ENCODE data around the gene SECISBP2.

The SECISBP2 gene

DNA sequence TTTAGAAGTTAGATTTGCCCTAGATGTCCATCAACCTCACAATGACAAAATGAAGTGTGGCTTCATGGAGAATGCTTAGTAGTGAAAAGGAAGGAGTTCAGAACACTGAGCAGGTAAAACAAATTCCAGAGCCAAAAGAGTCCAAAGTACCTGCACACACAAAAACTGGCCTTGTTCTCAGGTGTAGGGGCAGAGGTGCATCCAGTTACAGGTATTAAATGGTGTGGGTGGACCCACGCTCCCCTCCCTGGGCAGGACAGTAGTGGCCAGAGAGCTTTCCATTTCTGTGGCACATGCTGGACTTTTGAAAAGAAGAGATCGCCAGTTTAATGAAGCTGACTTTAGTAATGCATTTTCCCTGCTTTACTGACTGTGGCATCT is 47.2 kb downstream of the SECISBP2 start:
- TF ChIP-seq ZBTB7A (IDR thresholded peaks at IDR 0.05; ENCODE audit: low read depth), result no peak
- TF ChIP-seq TCF12 (IDR thresholded peaks at IDR 0.05; ENCODE audit: low read depth), result no peak
- no peak for TF ChIP-seq TAF1 (IDR thresholded peaks at IDR 0.05; ENCODE audit: low read depth)
- no peak for TF ChIP-seq CREB1 (IDR thresholded peaks at IDR 0.05; ENCODE audit: low read depth)
- TF ChIP-seq EP300 (IDR thresholded peaks at IDR 0.05; ENCODE audit: borderline replicate concordance), result no peak
- TF ChIP-seq FOXM1 (IDR thresholded peaks at IDR 0.05; ENCODE audit: borderline replicate concordance, low read depth), result no peak
- no peak for TF ChIP-seq CEBPB (IDR thresholded peaks at IDR 0.05)
- TF ChIP-seq RAD21 (IDR thresholded peaks at IDR 0.05; ENCODE audit: low read depth), result no peak
- TF ChIP-seq YY1 (IDR thresholded peaks at IDR 0.05; ENCODE audit: low read depth), result no peak
- no peak for TF ChIP-seq NFIC (IDR thresholded peaks at IDR 0.05)
- no peak for TF ChIP-seq EGR1 (IDR thresholded peaks at IDR 0.05)
- TF ChIP-seq, protein P1, sequence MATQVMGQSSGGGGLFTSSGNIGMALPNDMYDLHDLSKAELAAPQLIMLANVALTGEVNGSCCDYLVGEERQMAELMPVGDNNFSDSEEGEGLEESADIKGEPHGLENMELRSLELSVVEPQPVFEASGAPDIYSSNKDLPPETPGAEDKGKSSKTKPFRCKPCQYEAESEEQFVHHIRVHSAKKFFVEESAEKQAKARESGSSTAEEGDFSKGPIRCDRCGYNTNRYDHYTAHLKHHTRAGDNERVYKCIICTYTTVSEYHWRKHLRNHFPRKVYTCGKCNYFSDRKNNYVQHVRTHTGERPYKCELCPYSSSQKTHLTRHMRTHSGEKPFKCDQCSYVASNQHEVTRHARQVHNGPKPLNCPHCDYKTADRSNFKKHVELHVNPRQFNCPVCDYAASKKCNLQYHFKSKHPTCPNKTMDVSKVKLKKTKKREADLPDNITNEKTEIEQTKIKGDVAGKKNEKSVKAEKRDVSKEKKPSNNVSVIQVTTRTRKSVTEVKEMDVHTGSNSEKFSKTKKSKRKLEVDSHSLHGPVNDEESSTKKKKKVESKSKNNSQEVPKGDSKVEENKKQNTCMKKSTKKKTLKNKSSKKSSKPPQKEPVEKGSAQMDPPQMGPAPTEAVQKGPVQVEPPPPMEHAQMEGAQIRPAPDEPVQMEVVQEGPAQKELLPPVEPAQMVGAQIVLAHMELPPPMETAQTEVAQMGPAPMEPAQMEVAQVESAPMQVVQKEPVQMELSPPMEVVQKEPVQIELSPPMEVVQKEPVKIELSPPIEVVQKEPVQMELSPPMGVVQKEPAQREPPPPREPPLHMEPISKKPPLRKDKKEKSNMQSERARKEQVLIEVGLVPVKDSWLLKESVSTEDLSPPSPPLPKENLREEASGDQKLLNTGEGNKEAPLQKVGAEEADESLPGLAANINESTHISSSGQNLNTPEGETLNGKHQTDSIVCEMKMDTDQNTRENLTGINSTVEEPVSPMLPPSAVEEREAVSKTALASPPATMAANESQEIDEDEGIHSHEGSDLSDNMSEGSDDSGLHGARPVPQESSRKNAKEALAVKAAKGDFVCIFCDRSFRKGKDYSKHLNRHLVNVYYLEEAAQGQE (IDR thresholded peaks at IDR 0.05; ENCODE audit: low read depth), result no peak
- no peak for TF ChIP-seq USF1 (IDR thresholded peaks at IDR 0.05)
- TF ChIP-seq TEAD4 (IDR thresholded peaks at IDR 0.05), result no peak
- TF ChIP-seq, protein P2, sequence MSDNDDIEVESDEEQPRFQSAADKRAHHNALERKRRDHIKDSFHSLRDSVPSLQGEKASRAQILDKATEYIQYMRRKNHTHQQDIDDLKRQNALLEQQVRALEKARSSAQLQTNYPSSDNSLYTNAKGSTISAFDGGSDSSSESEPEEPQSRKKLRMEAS (IDR thresholded peaks at IDR 0.05), result no peak

- TF ChIP-seq FOXM1 (IDR thresholded peaks at IDR 0.05; ENCODE audit: borderline replicate concordance, low read depth), result no peak
- TF ChIP-seq NFIC (IDR thresholded peaks at IDR 0.05), result no peak
- no peak for TF ChIP-seq CEBPB (IDR thresholded peaks at IDR 0.05)
- no peak for TF ChIP-seq USF1 (IDR thresholded peaks at IDR 0.05)
- TF ChIP-seq, protein P2 (IDR thresholded peaks at IDR 0.05), result no peak
- TF ChIP-seq CREB1 (IDR thresholded peaks at IDR 0.05; ENCODE audit: low read depth), result no peak
- no peak for TF ChIP-seq TAF1 (IDR thresholded peaks at IDR 0.05; ENCODE audit: low read depth)
- no peak for TF ChIP-seq TCF12 (IDR thresholded peaks at IDR 0.05; ENCODE audit: low read depth)
- no peak for TF ChIP-seq TEAD4 (IDR thresholded peaks at IDR 0.05)
- TF ChIP-seq EP300 (IDR thresholded peaks at IDR 0.05; ENCODE audit: borderline replicate concordance), result no peak
- TF ChIP-seq EGR1 (IDR thresholded peaks at IDR 0.05), result no peak
- no peak for TF ChIP-seq RAD21 (IDR thresholded peaks at IDR 0.05; ENCODE audit: low read depth)
- no peak for TF ChIP-seq YY1 (IDR thresholded peaks at IDR 0.05; ENCODE audit: low read depth)
- TF ChIP-seq ZBTB7A (IDR thresholded peaks at IDR 0.05; ENCODE audit: low read depth), result no peak
- TF ChIP-seq, protein P1 (IDR thresholded peaks at IDR 0.05; ENCODE audit: low read depth), result no peak
Observed at GRCh38 chr9:89366711-89367110, 48.4 kb downstream of the SECISBP2 start.

DNA sequence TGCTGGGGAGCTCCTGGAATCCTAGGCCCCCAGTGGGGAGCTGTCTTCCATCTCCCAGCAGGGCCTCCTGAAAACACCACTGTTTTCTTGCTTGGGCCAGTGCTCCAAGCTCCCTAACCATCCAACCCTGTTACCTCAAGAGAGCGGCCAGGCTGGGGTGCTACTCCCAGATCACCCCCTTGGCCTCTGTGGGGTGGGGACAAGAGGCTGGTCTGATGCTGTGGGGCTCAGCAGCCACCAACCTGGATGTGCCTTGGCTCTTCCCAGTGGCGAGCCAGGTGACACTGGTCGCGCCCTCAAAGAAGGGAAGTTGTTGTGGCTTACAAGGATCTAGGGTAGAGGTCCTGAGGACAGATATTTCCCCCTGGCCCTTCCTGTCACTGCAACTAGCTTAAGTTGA is 49.0 kb downstream of the SECISBP2 start:
- TF ChIP-seq, protein P1 (IDR thresholded peaks at IDR 0.05; ENCODE audit: low read depth), result no peak
- TF ChIP-seq EP300 (IDR thresholded peaks at IDR 0.05; ENCODE audit: borderline replicate concordance) (no peak), ZBTB7A (IDR thresholded peaks at IDR 0.05; ENCODE audit: low read depth) (no peak), USF1 (IDR thresholded peaks at IDR 0.05) (no peak)

DNA sequence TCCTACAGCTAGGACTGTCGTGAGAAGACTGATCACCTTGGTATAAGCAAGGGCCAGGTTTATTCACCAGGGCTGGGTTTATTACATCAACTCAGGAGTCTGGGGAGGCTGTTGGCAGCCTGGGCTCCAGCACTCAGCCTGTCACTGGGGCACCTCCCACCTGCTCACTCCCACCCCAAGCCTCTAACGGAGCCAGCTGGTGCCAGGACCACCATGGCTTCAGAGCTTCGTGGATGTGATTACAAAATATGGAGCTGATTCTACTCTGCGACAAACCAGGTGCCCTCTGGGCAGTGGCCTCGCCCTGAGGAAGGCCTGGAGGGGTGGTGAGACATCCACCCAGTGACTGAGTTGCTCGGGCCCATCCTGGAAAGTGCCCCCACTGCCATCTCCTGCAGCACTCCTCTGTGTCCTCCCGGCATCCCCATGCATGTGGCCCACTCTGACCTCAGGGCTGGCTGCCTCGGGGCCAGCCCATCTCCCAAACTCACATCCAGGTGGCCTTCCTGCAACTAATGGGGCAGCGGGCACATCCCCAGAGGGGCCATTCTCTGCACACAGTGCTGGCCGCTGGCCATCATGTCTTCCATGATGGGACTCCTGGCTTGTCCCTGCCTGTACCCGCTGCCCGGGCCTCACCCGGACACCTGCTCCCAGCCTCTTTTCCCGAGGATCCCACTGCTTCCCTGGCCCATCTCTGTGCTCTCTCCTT is 49.6 kb downstream of the SECISBP2 start:
- TF ChIP-seq CEBPB (IDR thresholded peaks at IDR 0.05), result no peak
- TF ChIP-seq FOXM1 (IDR thresholded peaks at IDR 0.05; ENCODE audit: borderline replicate concordance, low read depth), result no peak
- TF ChIP-seq TAF1 (IDR thresholded peaks at IDR 0.05; ENCODE audit: low read depth), result no peak
- no peak for TF ChIP-seq EP300 (IDR thresholded peaks at IDR 0.05; ENCODE audit: borderline replicate concordance)
- no peak for TF ChIP-seq ZBTB7A (IDR thresholded peaks at IDR 0.05; ENCODE audit: low read depth)
- TF ChIP-seq TEAD4 (IDR thresholded peaks at IDR 0.05), result no peak
- TF ChIP-seq CREB1 (IDR thresholded peaks at IDR 0.05; ENCODE audit: low read depth), result no peak
- no peak for TF ChIP-seq RAD21 (IDR thresholded peaks at IDR 0.05; ENCODE audit: low read depth)
- no peak for TF ChIP-seq NFIC (IDR thresholded peaks at IDR 0.05)
- no peak for TF ChIP-seq EGR1 (IDR thresholded peaks at IDR 0.05)
- no peak for TF ChIP-seq TCF12 (IDR thresholded peaks at IDR 0.05; ENCODE audit: low read depth)
- TF ChIP-seq, protein P2 (IDR thresholded peaks at IDR 0.05), result no peak
- no peak for TF ChIP-seq USF1 (IDR thresholded peaks at IDR 0.05)
- TF ChIP-seq, protein P1 (IDR thresholded peaks at IDR 0.05; ENCODE audit: low read depth), result no peak
- TF ChIP-seq YY1 (IDR thresholded peaks at IDR 0.05; ENCODE audit: low read depth), result no peak

Measured in Ishikawa (cell line).